DOHH2 (cell line): ENCODE measurements around the gene MMP24OS.

Experiments used
- EZH2phosphoT487 ChIP-seq: fragments of 200-600 bp; sonication (generic); IDR thresholded peaks from 2 replicates; pipeline ENCODE4 v1.6.1; 2017; ENCODE audit warnings: borderline replicate concordance, mild to moderate bottlenecking, antibody characterized with exemption, low read length, moderate library complexity, mixed read lengths
- TF ChIP-seq, protein P1 (sequence below): fragments of 200-600 bp; sonication (generic); IDR thresholded peaks from one replicate; pipeline ENCODE4 v1.5.1; 2014; ENCODE audit warnings: antibody characterized with exemption, mild to moderate bottlenecking, low read depth, low read length; ENCODE audit not compliant: poor library complexity, severe bottlenecking

DNA sequence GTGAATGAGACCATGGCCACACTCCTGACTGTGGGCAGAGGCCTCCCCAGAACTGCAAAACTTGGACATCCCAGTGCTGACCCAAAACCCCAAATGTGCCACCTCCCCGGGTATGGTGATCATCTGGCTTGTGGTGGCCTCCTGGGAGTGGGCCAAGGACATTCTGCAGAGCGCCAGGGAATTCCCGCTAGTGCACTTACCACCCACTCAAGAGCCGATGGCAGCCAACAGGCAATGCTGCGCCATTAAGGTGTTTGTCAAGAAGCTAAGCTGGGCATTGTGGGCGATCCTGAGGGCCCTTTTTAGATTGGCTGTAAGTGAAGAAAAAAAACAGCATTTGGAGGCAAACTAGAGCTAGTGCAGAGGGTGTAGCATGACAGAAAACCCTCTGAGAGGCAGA, 42.0 kb downstream of the MMP24OS start:
- TF ChIP-seq, protein P1, sequence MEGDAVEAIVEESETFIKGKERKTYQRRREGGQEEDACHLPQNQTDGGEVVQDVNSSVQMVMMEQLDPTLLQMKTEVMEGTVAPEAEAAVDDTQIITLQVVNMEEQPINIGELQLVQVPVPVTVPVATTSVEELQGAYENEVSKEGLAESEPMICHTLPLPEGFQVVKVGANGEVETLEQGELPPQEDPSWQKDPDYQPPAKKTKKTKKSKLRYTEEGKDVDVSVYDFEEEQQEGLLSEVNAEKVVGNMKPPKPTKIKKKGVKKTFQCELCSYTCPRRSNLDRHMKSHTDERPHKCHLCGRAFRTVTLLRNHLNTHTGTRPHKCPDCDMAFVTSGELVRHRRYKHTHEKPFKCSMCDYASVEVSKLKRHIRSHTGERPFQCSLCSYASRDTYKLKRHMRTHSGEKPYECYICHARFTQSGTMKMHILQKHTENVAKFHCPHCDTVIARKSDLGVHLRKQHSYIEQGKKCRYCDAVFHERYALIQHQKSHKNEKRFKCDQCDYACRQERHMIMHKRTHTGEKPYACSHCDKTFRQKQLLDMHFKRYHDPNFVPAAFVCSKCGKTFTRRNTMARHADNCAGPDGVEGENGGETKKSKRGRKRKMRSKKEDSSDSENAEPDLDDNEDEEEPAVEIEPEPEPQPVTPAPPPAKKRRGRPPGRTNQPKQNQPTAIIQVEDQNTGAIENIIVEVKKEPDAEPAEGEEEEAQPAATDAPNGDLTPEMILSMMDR = no peak
- no peak for TF ChIP-seq EZH2phosphoT487
